WERI-Rb-1 (cell line): Measurements from ENCODE around the gene DYRK2.
"Not testable (repeated sequence)": the region's sequence is repeated elsewhere in the genome, so short reads cannot be mapped to it uniquely, and the experiment has no call there.

Source experiments
- DNase-seq: peaks from one replicate; pipeline ENCODE4 v3.0.0-alpha.2; 2020
- H3K27ac ChIP-seq: fragments of 250-450 bp; sonication (Bioruptor Pico); 2 replicates; pipeline ENCODE4 v1.5.1; 2020; ENCODE audit warnings: mild to moderate bottlenecking, moderate library complexity
- H3K27me3 ChIP-seq: fragments of 250-450 bp; sonication (Bioruptor Pico); 2 replicates; pipeline ENCODE4 v1.5.1; 2021; ENCODE audit warnings: mild to moderate bottlenecking, low read depth, moderate library complexity; ENCODE audit not compliant: insufficient read depth, severe bottlenecking
- H3K36me3 ChIP-seq: fragments of 250-450 bp; sonication (Bioruptor Pico); 2 replicates; pipeline ENCODE4 v1.5.1; 2020; ENCODE audit warnings: mild to moderate bottlenecking, moderate library complexity
- H3K4me3 ChIP-seq: 2 replicates; pipeline ENCODE4 v1.5.1; 2011; ENCODE audit warnings: low read depth, mild to moderate bottlenecking, control low read depth, low read length
- H3K9me3 ChIP-seq: fragments of 250-450 bp; sonication (Bioruptor Pico); 2 replicates; pipeline ENCODE4 v1.5.1; 2021; ENCODE audit warnings: mild to moderate bottlenecking, moderate library complexity; ENCODE audit not compliant: severe bottlenecking
- TF ChIP-seq, protein P1 (sequence below): IDR thresholded peaks from 2 replicates; pipeline ENCODE4 v1.5.1; 2011; ENCODE audit warnings: low read depth, mild to moderate bottlenecking, control low read depth, inconsistent platforms, low read length

DYRK2 gene

GRCh38 chr12:67667276-67668073 lies 18.9 kb downstream of the DYRK2 start:
- TF ChIP-seq, protein P1, sequence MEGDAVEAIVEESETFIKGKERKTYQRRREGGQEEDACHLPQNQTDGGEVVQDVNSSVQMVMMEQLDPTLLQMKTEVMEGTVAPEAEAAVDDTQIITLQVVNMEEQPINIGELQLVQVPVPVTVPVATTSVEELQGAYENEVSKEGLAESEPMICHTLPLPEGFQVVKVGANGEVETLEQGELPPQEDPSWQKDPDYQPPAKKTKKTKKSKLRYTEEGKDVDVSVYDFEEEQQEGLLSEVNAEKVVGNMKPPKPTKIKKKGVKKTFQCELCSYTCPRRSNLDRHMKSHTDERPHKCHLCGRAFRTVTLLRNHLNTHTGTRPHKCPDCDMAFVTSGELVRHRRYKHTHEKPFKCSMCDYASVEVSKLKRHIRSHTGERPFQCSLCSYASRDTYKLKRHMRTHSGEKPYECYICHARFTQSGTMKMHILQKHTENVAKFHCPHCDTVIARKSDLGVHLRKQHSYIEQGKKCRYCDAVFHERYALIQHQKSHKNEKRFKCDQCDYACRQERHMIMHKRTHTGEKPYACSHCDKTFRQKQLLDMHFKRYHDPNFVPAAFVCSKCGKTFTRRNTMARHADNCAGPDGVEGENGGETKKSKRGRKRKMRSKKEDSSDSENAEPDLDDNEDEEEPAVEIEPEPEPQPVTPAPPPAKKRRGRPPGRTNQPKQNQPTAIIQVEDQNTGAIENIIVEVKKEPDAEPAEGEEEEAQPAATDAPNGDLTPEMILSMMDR = no peak
- Histone ChIP-seq H3K27ac (no peak overlapping the region), H3K36me3 (no peaks in the 10 kb centered on the region), H3K4me3 (no peak overlapping the region), H3K27me3 (no peaks in the 10 kb centered on the region), H3K9me3 (no peaks in the 10 kb centered on the region)
- no peak for DNase-seq

- TF ChIP-seq, protein P1 = no peak
- DNase-seq = no peak
- no peak overlapping the region for H3K27ac ChIP-seq
Observed at GRCh38 chr12:67669217-67669933, 20.8 kb downstream of the DYRK2 start.

DNA sequence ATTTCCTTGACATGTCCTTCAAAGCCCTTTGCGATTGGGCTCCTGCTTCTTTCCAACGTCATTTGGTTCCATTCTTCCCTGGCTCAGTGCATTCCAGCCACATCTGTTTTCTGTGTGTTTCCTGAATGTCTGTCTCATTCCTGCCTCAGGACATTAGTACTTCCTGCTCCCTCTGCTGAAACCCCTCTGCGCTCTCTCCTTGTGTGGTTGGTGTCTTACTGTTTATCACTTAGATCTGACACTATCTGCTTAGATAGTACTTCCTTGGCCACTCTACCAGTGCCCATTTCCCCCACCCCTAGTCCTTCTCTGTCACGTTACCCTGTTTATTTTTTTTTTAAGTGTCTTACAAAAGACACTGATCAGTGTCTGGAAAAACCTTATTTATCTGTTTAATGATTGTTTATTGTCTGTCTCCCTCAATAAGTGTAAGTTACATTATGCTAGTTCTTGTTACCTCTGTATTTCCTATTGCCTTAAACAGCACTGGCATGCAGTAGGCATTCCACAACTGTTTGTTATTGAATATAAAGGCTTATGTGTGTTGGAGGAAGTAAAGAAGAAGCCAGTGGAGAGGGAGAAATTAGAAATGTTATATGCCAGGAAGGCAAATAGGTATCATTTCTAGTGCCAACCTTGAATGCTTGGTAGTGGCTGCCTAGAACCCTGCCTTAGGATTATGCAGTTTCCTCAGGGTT lies 21.5 kb downstream of the DYRK2 start:
- Histone ChIP-seq H3K27me3 (no peaks in the 10 kb centered on the region), H3K9me3 (peaks cover 10% of the 10 kb centered on the region), H3K36me3 (no peaks in the 10 kb centered on the region), H3K4me3 (no peak overlapping the region), H3K27ac (no peak overlapping the region)
- DNase-seq = no peak
- TF ChIP-seq, protein P1 = no peak

More at GRCh38 chr12:67669217-67669933, 20.8 kb downstream of the DYRK2 start:
- no peaks in the 10 kb centered on the region for H3K27me3 ChIP-seq
- H3K36me3 ChIP-seq = no peaks in the 10 kb centered on the region
- H3K9me3 ChIP-seq = peaks cover 6% of the 10 kb centered on the region
- H3K4me3 ChIP-seq = no peak overlapping the region

DNA sequence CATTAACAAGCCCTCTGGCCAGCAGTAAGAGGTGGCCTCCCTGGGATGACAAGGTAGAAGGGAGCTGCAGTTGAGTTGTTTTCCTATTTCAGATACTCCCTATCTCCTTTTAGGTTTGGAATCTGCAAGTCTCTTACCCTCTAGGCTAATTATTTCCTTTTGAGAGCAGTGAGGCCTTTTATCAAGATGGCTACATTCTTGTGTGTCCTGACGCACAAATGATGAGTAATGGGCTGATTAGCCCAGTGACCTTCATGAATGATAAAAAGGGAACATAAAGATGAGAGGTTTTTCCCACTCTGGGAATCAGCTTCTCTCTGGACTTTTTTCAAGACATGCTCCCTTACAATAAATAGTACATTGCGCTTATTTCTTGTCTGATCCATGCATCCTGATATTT lies 22.9 kb downstream of the DYRK2 start:
- H3K4me3 ChIP-seq = no peak overlapping the region
- no peaks in the 10 kb centered on the region for H3K36me3 ChIP-seq
- DNase-seq = no peak
- TF ChIP-seq, protein P1 = no peak
- H3K27me3 ChIP-seq = no peaks in the 10 kb centered on the region
- H3K27ac ChIP-seq = no peak overlapping the region
- peaks cover 10% of the 10 kb centered on the region for H3K9me3 ChIP-seq

GRCh38 chr12:67671892-67672291 lies 23.3 kb downstream of the DYRK2 start:
- TF ChIP-seq, protein P1 = no peak
- no peak for DNase-seq

GRCh38 chr12:67672507-67672906 lies 24.0 kb downstream of the DYRK2 start:
- not testable (repeated sequence) for H3K36me3 ChIP-seq, H3K4me3 ChIP-seq, H3K27ac ChIP-seq, DNase-seq, H3K27me3 ChIP-seq
- H3K9me3 ChIP-seq = peaks cover 10% of the 10 kb centered on the region

More at GRCh38 chr12:67671892-67672291, 23.3 kb downstream of the DYRK2 start:
- Histone ChIP-seq H3K4me3 (no peak overlapping the region), H3K9me3 (peaks cover 10% of the 10 kb centered on the region), H3K27ac (no peak overlapping the region), H3K27me3 (no peaks in the 10 kb centered on the region), H3K36me3 (no peaks in the 10 kb centered on the region)

- not testable (repeated sequence) for H3K4me3 ChIP-seq, H3K27me3 ChIP-seq, H3K27ac ChIP-seq, H3K36me3 ChIP-seq, DNase-seq
- peaks cover 10% of the 10 kb centered on the region for H3K9me3 ChIP-seq
Observed at GRCh38 chr12:67673509-67673908, 25.0 kb downstream of the DYRK2 start.
